Adrenal gland (tissue), 5 donors: ENCODE results near the gene PGBD5.

Experiments
- POLR2A ChIP-seq, 2 donors: fragments of 450-650 bp; IDR thresholded peaks; one replicate each; pipeline ENCODE4 v1.6.1; 2017; ENCODE audit warnings: antibody characterized with exemption in 2 of 2, mild to moderate bottlenecking in 2 of 2, moderate library complexity in 1 of 2
- TF ChIP-seq, protein P1 (sequence below), 6 experiments: fragments of 450-650 bp in 4 of 6; fragments of 200-600 bp in 2 of 6; sonication (generic) in 1 of 6; IDR thresholded peaks; 1 replicate in 5 of 6; 2 replicates in 1 of 6; pipeline versions ENCODE4 v1.5.1 to v1.8.0; 2016 to 2021; ENCODE audit warnings: antibody characterized with exemption in 6 of 6, mild to moderate bottlenecking in 2 of 6, moderate library complexity in 1 of 6
- donor health status: DM: no; HTN: no; CAD: no.

GRCh38 chr1:230382001-230382491, 44.1 kb downstream of the PGBD5 start:
- no peak for TF ChIP-seq POLR2A (IDR thresholded peaks at IDR 0.05)
- TF ChIP-seq, protein P1, sequence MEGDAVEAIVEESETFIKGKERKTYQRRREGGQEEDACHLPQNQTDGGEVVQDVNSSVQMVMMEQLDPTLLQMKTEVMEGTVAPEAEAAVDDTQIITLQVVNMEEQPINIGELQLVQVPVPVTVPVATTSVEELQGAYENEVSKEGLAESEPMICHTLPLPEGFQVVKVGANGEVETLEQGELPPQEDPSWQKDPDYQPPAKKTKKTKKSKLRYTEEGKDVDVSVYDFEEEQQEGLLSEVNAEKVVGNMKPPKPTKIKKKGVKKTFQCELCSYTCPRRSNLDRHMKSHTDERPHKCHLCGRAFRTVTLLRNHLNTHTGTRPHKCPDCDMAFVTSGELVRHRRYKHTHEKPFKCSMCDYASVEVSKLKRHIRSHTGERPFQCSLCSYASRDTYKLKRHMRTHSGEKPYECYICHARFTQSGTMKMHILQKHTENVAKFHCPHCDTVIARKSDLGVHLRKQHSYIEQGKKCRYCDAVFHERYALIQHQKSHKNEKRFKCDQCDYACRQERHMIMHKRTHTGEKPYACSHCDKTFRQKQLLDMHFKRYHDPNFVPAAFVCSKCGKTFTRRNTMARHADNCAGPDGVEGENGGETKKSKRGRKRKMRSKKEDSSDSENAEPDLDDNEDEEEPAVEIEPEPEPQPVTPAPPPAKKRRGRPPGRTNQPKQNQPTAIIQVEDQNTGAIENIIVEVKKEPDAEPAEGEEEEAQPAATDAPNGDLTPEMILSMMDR (IDR thresholded peaks at IDR 0.05), result no peak
